HTR-8/SVneo (cell line): ENCODE measurements around the gene PLK4.

Source experiments
- DNase-seq: peaks from one replicate; pipeline ENCODE4 v3.0.0; 2011; ENCODE audit warnings: low spot score, mixed read lengths; ENCODE audit not compliant: insufficient read length
- FAIRE-seq: peaks from 2 replicates; lab custom pipeline; 2011; peaks lifted over from hg19 to GRCh38; lab: Jason Lieb, UNC

PLK4 gene

GRCh38 chr4:127880763-127881562, at the start of gene PLK4:
Gene PLK4, plus strand, starts transcription at chr4:127880893. Its CDS starts 242 bp downstream, at chr4:127881135.
- peak; percentile 92 for FAIRE-seq
- DNase-seq, result peak; percentile 96

GRCh38 chr4:127832585-127832984, 48.1 kb upstream of the PLK4 start:
- DNase-seq, result no peak
- FAIRE-seq, result no peak

- no peak for FAIRE-seq
These were observed 36.7 kb upstream of the PLK4 start for GRCh38 chr4:127843704-127844600.

GRCh38 chr4:127844601-127845116, 36.0 kb upstream of the PLK4 start:
- FAIRE-seq (no peak), DNase-seq (no peak)

More at GRCh38 chr4:127843704-127844600, 36.7 kb upstream of the PLK4 start:
- DNase-seq, result no peak

GRCh38 chr4:127846061-127846460, 34.6 kb upstream of the PLK4 start:
- DNase-seq (no peak), FAIRE-seq (no peak)

- DNase-seq (no peak), FAIRE-seq (no peak)
These were observed 33.9 kb upstream of the PLK4 start for GRCh38 chr4:127846765-127847164.

- DNase-seq, result no peak
- no peak for FAIRE-seq
These were observed 31.0 kb upstream of the PLK4 start for GRCh38 chr4:127849505-127850234.

- DNase-seq (no peak), FAIRE-seq (no peak)
These were observed 28.0 kb upstream of the PLK4 start for GRCh38 chr4:127852661-127853060.

GRCh38 chr4:127856196-127856812, 24.4 kb upstream of the PLK4 start:
- no peak for DNase-seq
- no peak for FAIRE-seq

GRCh38 chr4:127856813-127857447, 23.8 kb upstream of the PLK4 start:
- FAIRE-seq (no peak), DNase-seq (no peak)

GRCh38 chr4:127857641-127858040, 23.1 kb upstream of the PLK4 start:
- DNase-seq, result no peak
- no peak for FAIRE-seq

GRCh38 chr4:127868196-127868595, 12.5 kb upstream of the PLK4 start:
- DNase-seq (no peak), FAIRE-seq (no peak)

- FAIRE-seq, result no peak
These were observed 10.4 kb upstream of the PLK4 start for GRCh38 chr4:127870281-127870680.

GRCh38 chr4:127870688-127871087, 10.0 kb upstream of the PLK4 start:
- DNase-seq (no peak), FAIRE-seq (peak; percentile 87)

More at GRCh38 chr4:127870281-127870680, 10.4 kb upstream of the PLK4 start:
- DNase-seq, result no peak

GRCh38 chr4:127875791-127876190, 4.9 kb upstream of the PLK4 start:
- no peak for DNase-seq
- no peak for FAIRE-seq

GRCh38 chr4:127881563-127881864, 821 bp downstream of the PLK4 start:
- FAIRE-seq, result peak; percentile 79
- DNase-seq, result no peak

GRCh38 chr4:127888559-127888958, 7.9 kb downstream of the PLK4 start:
- DNase-seq (no peak), FAIRE-seq (no peak)

GRCh38 chr4:127889903-127890302, 9.2 kb downstream of the PLK4 start:
- DNase-seq (no peak), FAIRE-seq (no peak)

- FAIRE-seq (no peak), DNase-seq (no peak)
These were observed 15.4 kb downstream of the PLK4 start for GRCh38 chr4:127896069-127896468.
